Stimulated activated CD4-positive, alpha-beta T cell treated with anti-CD3 and anti-CD28 coated beads, Interleukin-4, amount 100 ng/mL, for 4 hours (primary cell): ENCODE data around the gene VIT.

Experiments
- DNase-seq, 2 experiments: peaks; one replicate each; pipeline ENCODE4 v3.0.0-alpha.2; 2020

VIT gene

DNA sequence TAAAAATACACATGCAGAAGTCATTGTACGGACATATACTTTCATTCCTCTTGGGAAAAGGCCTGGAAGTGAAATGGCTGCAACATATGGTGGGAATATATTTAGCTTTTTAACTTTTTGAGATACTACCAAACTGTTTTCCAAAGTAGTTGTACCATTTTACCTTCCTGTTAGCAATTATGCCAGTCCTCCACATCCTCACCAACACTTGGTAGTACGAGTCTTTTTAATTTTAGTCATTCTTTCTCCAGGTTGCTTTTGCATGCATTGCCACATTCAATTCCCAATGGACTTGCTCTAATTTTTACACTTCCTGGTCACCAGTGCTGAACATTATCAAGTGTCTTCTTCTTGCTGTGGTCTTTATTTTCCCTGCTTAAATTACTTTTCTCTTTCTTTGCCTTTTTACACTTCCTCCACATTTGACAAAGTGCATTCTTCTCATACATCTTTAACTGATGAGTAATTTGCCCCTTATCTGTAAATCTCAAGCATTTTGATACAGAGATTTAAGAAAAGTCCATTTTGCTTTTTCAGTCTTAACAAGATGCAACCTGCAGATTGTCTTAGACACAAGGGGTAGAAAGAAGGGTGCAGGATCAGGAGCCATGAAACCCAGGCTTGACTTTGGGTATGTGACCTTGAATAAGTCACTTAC lies 14.5 kb downstream of the VIT start:
- no peak for DNase-seq

GRCh38 chr2:36711741-36712314 lies 15.3 kb downstream of the VIT start:
- DNase-seq, result no peak

DNA sequence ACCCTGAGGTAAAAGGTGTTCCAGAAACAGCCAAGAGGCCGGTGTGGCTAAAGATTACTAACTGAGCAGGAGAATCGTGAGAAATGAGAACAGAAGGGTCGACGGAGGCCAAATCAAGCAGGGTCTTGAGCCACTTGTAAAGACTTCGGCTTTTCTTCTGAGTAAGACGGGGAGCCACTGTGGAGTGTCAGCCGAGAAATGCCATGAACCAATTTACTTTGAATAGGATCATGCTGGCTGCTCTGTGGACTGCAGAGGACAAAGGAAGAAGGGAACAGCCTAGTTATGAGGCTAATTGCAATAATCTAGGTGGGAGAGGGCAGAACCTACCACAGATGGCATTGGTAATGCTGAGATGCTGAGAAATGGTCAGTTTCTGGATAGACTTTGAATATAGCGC lies 16.8 kb downstream of the VIT start:
- DNase-seq, result no peak

DNA sequence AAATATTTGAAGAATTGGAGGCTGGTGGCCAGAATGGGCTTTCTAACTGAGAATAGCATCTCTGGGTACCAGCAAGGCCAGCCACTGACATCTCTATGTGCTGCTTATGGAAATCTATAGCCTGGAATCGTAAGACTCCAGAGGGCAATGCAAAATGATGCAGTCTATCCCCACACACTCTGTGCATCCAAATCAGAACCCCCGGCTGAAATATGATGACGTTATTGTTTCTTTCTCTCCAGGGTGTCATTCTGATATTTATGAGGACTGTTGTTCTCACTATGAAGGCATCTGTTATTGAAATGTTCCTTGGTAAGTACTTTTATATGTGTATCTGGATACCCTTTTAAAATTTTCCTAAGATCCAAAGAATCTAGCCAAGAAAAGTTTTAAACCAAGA lies 19.6 kb downstream of the VIT start:
- no peak for DNase-seq

DNA sequence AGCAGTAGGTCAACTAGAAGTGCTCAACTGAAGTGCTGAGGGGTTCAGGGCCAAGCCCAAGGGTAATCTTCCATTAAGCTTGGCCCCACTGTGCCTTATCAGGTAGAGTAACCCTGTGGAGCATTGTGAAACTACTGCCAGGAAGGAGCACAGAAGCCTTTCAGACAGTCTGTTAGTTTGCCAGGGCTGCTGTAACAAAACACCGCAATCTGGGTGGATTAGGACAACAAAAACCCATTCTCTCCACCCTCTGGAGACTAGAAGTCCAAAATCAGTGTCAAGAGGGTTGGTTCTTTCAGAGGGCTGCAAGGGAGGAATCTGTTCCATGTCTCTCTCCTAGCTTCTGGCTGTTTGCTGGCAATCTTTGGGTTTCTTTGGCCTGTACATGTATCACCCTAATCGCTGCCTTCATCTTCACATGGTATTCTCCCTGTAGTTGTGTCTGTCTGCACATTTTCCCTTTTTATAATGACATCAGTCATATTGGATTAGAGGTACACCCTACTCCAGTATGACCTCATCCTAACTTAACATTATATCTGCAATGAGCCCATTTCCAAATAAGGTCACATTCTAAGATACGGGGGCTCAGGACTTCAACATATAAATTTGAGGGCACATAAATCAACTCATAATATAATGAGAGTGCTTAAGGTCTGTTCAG lies 21.2 kb downstream of the VIT start:
- DNase-seq, result no peak

- no peak for DNase-seq
Observed at GRCh38 chr2:36727550-36727949, 31.0 kb downstream of the VIT start.

DNA sequence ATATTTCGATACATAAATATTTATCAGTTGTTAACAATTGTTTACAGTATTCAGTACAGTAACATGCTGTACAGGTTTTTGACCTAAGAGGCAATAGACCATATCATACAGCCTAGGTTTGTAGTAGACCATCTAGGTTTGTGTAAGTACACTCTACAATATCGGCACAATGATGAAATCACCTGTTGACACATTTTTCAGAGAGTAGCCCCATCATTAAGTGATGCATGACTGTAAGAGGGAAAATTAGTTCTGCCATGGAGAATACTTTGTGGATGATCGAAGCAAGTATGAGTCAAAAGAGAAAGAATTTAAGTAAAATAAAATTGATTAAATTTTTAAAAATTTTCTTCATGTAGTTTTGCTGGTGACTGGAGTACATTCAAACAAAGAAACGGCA lies 32.6 kb downstream of the VIT start:
- DNase-seq, result no peak

DNA sequence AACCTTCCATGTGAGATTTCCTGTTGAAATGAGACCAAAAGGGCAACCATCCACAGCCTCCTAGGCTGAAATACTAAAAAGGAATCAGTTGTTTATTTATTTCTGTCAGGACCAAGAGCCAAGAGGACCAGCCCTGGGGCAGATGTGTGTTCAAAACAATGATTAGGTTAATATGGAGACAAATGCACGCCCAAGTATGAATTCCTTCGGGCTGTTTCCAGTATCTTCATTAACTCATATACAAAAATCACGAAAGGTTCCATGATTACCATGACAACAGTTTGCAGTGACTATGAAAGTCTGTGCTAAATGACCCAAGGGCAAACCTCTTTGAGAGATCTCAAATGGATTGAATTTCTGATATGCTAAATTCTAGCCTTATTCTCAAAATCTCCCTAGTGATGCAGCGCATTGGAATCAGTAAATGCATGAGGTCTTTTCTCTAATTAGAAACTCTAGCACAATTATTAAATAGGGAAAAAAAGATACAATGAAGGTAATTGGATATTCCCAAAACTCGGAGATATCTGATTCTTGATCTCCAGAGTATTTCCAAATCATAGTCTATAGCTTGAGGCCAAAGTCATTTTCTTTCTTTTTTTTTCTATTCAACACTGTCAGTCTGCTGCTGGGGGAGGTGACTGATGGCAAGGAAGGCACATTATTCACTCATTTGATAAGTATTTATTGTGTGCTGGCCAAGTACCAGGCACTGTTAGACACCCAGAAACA lies 35.6 kb downstream of the VIT start:
- DNase-seq, result no peak

DNA sequence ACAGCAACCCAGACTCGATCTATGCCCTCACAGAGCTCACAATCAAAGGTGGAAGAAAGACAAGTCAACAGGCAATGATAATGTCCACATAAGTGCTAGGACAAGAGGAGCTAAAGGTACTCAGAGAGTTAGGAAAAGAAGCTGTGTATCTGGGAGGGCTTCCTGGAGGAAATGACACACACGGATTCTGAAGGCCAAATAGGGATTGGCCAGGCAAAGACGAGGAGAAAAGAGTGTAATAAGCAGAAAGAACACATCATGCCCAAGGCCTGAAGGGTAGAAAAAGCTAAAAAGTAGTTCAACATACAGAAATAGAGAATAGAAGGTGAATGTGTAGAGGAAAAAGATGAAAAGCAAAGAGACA lies 36.1 kb downstream of the VIT start:
- no peak for DNase-seq

DNA sequence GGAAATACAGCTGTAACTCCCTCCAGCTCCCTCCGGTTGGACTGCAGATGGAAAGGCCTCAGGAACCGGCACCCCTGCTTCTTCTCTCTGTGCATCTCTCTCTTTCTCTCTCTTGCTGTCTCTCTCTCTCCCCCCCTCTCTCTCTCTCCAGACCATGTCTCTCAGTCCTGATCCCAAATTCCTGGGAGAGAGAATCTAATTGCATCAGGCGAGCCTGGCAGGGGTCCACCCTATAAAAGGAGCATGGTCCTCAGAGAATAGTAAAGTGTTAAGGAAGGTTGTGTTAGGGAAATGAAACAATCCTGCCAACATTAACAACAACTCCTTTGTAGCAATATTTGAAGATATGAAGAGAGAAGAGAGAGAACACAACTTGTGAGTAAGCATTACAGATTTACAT lies 36.7 kb downstream of the VIT start:
- DNase-seq, result no peak

- DNase-seq, result no peak
Observed at GRCh38 chr2:36734304-36734703, 37.8 kb downstream of the VIT start.

GRCh38 chr2:36737131-36737750 lies 40.7 kb downstream of the VIT start:
- no peak for DNase-seq

DNA sequence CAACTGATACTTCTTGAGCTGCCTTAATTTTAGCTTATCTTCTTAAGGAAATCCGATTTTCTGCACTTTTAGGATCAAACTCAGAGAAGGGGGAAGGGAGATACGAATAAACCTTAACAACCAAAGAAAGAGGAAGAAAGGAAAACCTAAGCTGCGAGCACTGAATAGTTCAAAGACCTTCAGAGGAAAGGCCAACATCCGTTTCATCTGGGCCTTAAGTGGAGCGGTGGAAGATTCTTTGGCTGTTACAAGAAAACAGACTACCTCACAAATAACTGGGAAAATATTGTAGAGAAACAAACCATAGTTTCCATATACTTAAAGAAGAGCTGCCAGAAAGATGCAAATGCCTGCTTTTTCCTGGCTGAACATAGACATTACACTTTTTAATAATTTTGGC lies 43.6 kb downstream of the VIT start:
- no peak for DNase-seq

GRCh38 chr2:36741188-36741837 lies 44.8 kb downstream of the VIT start:
- DNase-seq, result no peak

DNA sequence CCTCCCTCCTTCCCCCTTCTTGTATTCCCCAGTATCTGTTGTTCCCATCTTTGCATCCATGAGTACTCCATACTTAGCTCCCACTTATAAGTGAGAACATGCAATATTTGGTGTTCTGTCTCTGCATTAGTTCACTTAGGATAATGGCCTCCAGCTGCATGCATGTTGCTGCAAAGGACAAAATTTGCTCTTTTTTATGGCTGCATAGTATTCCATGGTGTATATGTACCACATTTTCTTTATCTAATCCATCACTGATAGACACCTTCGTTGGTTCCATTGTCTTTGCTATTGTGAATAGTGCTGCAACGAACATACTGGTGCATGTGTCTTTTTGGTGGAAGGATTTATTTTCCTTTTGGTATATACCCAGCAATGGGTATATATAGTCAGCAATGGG lies 47.4 kb downstream of the VIT start:
- DNase-seq, result no peak

DNA sequence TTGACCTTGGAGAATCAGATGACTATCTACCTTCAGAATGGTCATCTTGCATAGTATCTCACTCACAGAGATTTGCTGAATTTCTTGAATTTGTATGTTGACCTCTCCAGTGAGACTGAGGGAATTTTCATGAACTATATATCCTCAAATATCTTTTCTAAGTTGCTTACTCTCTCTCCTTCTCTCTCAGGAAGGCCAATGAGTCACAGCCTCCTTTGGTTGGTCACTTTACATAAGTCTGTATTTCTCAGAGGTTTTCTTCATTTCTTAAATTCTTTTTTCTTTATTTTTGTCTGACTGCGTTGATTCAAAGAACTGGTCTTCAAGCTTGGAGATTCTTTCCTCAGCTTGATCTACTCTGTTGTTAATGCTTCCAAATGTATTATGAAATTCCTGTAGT lies 51.7 kb downstream of the VIT start:
- no peak for DNase-seq

DNA sequence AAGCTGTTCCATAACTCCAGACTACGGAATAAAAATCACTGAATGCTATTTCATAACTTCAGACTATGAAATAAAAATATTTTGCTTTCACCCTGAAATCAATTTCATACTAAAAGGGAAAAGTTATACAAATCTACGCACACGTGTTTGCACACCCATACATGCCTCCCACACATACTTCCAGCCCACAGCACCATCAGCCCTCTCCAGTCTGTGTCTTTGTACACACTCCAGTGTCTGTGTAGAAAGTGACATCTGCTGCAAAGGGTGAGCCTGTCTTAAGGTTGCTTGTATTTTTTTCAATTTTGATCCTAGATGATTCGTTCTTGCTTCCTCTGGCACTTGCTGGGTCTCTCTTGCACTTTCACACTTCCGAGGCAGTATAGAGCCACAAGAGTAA lies 53.6 kb downstream of the VIT start:
- no peak for DNase-seq

GRCh38 chr2:36753706-36754221 lies 57.3 kb downstream of the VIT start:
- DNase-seq, result no peak

GRCh38 chr2:36754578-36754977 lies 58.1 kb downstream of the VIT start:
- no peak for DNase-seq

- no peak for DNase-seq
Observed at GRCh38 chr2:36756438-36756837, 59.9 kb downstream of the VIT start.

- no peak for DNase-seq
Observed at GRCh38 chr2:36762764-36763490, 66.4 kb downstream of the VIT start.

- DNase-seq, result no peak
Observed at GRCh38 chr2:36769106-36769505, 72.6 kb downstream of the VIT start.
